HUES48 (cell line): ENCODE measurements around the gene RAB36.

Experiments used
- H3K27ac ChIP-seq: one replicate; pipeline ENCODE4 v1.7.0; 2013; ENCODE audit warnings: low read depth, low read length, inconsistent platforms
- H3K27me3 ChIP-seq: 2 replicates; pipeline ENCODE4 v1.6.1; 2013; ENCODE audit warnings: mild to moderate bottlenecking, low read length; ENCODE audit not compliant: control insufficient read depth, insufficient read depth
- H3K36me3 ChIP-seq: 2 replicates; pipeline ENCODE4 v1.6.1; 2013; ENCODE audit warnings: low read length; ENCODE audit not compliant: control insufficient read depth, insufficient read depth
- H3K4me1 ChIP-seq: 2 replicates; pipeline ENCODE4 v1.6.1; 2013; ENCODE audit warnings: mild to moderate bottlenecking, low read length; ENCODE audit not compliant: control insufficient read depth, insufficient read depth
- H3K4me3 ChIP-seq: 2 replicates; pipeline ENCODE4 v1.5.1; 2013; ENCODE audit warnings: mild to moderate bottlenecking, low read depth, low read length
- H3K9ac ChIP-seq: 2 replicates; pipeline ENCODE4 v1.6.1; 2013; ENCODE audit warnings: mild to moderate bottlenecking, low read depth, low read length, moderate library complexity
- H3K9me3 ChIP-seq: 2 replicates; pipeline ENCODE4 v1.6.1; 2013; ENCODE audit warnings: low read length; ENCODE audit not compliant: control insufficient read depth, insufficient read depth

The RAB36 gene

DNA sequence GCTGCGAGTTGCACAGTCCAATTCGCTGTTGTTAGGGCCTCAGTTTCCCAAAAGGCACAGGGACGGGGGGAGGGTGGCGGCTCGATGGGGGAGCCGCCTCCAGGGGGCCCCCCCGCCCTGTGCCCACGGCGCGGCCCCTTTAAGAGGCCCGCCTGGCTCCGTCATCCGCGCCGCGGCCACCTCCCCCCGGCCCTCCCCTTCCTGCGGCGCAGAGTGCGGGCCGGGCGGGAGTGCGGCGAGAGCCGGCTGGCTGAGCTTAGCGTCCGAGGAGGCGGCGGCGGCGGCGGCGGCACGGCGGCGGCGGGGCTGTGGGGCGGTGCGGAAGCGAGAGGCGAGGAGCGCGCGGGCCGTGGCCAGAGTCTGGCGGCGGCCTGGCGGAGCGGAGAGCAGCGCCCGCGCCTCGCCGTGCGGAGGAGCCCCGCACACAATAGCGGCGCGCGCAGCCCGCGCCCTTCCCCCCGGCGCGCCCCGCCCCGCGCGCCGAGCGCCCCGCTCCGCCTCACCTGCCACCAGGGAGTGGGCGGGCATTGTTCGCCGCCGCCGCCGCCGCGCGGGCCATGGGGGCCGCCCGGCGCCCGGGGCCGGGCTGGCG is 35.1 kb downstream of the RAB36 start, which contains the start of gene BCR:
BCR (plus strand) TSS at position 209 of the 592 bp plus-strand sequence. CDS start 452 bp downstream, outside the sequence.
- H3K27me3 ChIP-seq, result 0 out of 2 replicates have a peak, but pooled peaks cover 4% of the 10 kb centered on the region
- peak within 1 kb of the TSS; percentile 73; the same call in 1 of the 2 replicates for H3K9ac ChIP-seq
- peak within 1 kb of the TSS; percentile 80 for H3K4me3 ChIP-seq
- H3K27ac ChIP-seq, result peak within 1 kb of the TSS; percentile 63
- no peaks in the 10 kb centered on the region; the same call in 1 of the 2 replicates for H3K36me3 ChIP-seq
- peaks cover 16% of the 10 kb centered on the region for H3K9me3 ChIP-seq
- peaks cover 47% of the 10 kb centered on the region for H3K4me1 ChIP-seq

DNA sequence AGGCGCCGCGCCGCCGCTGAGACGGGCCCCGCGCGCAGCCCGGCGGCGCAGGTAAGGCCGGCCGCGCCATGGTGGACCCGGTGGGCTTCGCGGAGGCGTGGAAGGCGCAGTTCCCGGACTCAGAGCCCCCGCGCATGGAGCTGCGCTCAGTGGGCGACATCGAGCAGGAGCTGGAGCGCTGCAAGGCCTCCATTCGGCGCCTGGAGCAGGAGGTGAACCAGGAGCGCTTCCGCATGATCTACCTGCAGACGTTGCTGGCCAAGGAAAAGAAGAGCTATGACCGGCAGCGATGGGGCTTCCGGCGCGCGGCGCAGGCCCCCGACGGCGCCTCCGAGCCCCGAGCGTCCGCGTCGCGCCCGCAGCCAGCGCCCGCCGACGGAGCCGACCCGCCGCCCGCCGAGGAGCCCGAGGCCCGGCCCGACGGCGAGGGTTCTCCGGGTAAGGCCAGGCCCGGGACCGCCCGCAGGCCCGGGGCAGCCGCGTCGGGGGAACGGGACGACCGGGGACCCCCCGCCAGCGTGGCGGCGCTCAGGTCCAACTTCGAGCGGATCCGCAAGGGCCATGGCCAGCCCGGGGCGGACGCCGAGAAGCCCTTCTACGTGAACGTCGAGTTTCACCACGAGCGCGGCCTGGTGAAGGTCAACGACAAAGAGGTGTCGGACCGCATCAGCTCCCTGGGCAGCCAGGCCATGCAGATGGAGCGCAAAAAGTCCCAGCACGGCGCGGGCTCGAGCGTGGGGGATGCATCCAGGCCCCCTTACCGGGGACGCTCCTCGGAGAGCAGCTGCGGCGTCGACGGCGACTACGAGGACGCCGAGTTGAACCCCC is 35.8 kb downstream of the RAB36 start:
- H3K9ac ChIP-seq, result peak overlapping the region; percentile 73; the same call in 1 of the 2 replicates
- H3K27me3 ChIP-seq, result 0 out of 2 replicates have a peak, but pooled peaks cover 4% of the 10 kb centered on the region
- peak overlapping the region; percentile 63 for H3K27ac ChIP-seq
- peak overlapping the region; percentile 80 for H3K4me3 ChIP-seq
- peaks cover 10% of the 10 kb centered on the region for H3K9me3 ChIP-seq
- H3K4me1 ChIP-seq, result peaks cover 50% of the 10 kb centered on the region
- H3K36me3 ChIP-seq, result no peaks in the 10 kb centered on the region

DNA sequence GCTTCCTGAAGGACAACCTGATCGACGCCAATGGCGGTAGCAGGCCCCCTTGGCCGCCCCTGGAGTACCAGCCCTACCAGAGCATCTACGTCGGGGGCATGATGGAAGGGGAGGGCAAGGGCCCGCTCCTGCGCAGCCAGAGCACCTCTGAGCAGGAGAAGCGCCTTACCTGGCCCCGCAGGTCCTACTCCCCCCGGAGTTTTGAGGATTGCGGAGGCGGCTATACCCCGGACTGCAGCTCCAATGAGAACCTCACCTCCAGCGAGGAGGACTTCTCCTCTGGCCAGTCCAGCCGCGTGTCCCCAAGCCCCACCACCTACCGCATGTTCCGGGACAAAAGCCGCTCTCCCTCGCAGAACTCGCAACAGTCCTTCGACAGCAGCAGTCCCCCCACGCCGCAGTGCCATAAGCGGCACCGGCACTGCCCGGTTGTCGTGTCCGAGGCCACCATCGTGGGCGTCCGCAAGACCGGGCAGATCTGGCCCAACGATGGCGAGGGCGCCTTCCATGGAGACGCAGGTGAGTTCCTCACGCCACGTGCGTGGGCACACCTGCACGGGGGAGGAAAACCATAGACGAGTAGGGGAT is 36.5 kb downstream of the RAB36 start:
- 0 out of 2 replicates have a peak, but pooled peaks cover 5% of the 10 kb centered on the region for H3K36me3 ChIP-seq
- peaks cover 3% of the 10 kb centered on the region; the same call in 1 of the 2 replicates for H3K9me3 ChIP-seq
- peak overlapping the region; percentile 73; the same call in 1 of the 2 replicates for H3K9ac ChIP-seq
- H3K4me1 ChIP-seq, result peaks cover 54% of the 10 kb centered on the region
- 0 out of 2 replicates have a peak, but pooled peaks cover 4% of the 10 kb centered on the region for H3K27me3 ChIP-seq
- H3K4me3 ChIP-seq, result peak overlapping the region; percentile 80
- H3K27ac ChIP-seq, result no peak overlapping the region

DNA sequence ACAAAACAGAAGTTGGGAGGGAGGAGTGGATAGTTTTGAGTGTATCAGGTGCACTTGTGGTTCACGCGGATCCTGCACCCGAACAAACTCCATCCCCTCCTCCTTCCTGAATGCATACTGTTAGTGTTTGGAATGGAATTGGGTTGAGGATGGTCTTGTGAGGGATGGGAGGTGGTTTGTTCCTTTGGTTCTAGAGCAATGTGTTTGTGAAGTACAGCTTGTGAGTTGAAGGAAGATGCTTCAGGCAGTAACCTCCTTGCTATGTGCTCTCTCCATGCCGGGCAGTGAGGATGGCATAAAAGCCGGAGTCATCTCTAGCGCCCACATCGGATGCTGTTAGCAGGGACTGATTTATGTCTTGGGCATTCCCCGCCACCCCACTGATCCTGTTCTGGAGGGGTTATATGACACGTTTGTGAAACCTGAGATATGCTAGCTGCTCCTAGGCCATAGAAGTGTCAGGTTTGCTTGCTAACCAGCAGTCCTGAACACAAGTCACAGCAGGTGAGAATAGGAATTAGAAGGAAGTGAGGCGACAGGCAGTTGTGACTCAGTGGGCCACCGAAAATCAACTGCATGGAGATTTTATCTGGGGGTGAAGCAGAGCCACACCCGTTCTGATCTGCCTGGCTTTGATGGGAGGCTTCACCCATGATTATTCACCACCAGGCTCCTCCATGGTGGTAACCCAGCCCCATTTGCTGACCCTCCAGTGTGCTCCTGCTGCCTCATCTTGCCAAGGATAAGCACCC is 37.2 kb downstream of the RAB36 start:
- H3K4me1 ChIP-seq, result peaks cover 55% of the 10 kb centered on the region

DNA sequence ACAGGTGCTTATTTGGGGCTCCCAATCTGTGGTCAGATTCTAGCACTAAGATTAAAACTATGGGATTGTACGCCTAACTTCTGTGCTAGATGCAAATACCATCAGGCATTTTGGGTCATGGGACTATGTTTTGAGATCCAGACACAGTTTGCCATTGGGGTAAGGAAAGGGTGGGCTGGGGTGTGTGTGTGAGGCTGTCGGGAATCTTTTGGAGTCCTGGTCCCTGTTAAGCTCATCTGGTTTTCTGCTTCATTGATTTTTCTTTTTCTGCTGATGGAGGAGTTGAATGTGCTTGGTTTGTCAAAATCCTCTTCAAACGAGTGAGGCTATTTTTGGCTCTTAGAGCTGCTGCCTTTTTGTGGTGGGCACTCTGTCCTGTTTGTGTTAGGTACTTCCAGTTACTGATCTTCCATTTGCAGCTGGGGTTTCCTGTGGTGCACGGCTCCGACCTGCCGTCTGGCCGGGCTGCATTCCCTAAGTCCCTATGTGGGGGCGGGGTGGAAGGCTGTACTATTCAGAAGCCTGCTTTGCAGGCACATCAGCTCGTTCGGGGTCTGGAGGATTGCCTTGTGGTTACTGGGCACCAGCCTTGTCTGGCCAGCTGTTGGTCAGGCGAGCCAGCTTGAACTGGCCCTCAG is 37.9 kb downstream of the RAB36 start:
- Histone ChIP-seq H3K27me3 (0 out of 2 replicates have a peak, but pooled peaks cover 4% of the 10 kb centered on the region), H3K9ac (no peak overlapping the region; the same call in 1 of the 2 replicates), H3K27ac (peak overlapping the region; percentile 36), H3K4me1 (peaks cover 62% of the 10 kb centered on the region), H3K9me3 (no peaks in the 10 kb centered on the region), H3K36me3 (0 out of 2 replicates have a peak, but pooled peaks cover 5% of the 10 kb centered on the region), H3K4me3 (peak overlapping the region; percentile 80)

More for the DNA sequence above, 37.2 kb downstream of the RAB36 start:
- Histone ChIP-seq H3K36me3 (0 out of 2 replicates have a peak, but pooled peaks cover 5% of the 10 kb centered on the region), H3K4me3 (peak overlapping the region; percentile 80), H3K9me3 (no peaks in the 10 kb centered on the region), H3K27me3 (0 out of 2 replicates have a peak, but pooled peaks cover 4% of the 10 kb centered on the region), H3K9ac (no peak overlapping the region; the same call in 1 of the 2 replicates), H3K27ac (peak overlapping the region; percentile 36)

DNA sequence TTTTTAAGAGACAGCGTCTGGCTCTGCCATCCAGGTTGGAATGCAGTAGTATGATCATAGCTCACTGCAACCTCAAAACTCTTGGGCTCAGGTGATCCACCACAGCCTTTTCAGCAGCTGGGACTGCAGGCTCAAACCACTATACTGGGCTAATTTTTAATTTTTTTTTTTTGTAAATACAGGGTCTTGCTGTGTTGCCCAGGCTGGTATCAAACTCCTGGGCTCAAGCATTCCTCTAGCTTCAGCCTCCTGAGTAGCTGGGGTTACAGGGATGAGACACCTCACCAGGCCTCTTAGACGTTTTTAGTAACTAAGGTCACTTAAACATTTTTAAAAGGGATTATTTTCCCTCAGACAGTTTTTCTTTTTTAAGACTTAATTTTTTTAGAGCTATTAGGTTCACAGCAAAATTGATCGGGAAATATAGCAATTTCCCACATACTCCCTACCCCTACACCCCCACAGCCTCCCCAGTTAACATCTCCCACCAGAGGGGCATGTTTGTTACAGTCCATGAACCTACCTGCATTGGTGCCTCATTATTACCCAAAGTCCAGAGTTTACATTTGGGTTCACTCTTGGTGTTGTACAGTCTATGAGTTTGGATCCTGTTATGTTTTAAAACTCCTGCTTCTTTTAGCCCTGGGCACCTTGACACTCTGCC is 39.0 kb downstream of the RAB36 start:
- H3K4me3 ChIP-seq, result peak overlapping the region; percentile 80; the same call in 1 of the 2 replicates
- H3K4me1 ChIP-seq, result peaks cover 58% of the 10 kb centered on the region
- 0 out of 2 replicates have a peak, but pooled peaks cover 4% of the 10 kb centered on the region for H3K27me3 ChIP-seq
- 0 out of 2 replicates have a peak, but pooled peaks cover 5% of the 10 kb centered on the region for H3K36me3 ChIP-seq
- no peak overlapping the region for H3K9ac ChIP-seq
- no peak overlapping the region for H3K27ac ChIP-seq
- no peaks in the 10 kb centered on the region for H3K9me3 ChIP-seq

DNA sequence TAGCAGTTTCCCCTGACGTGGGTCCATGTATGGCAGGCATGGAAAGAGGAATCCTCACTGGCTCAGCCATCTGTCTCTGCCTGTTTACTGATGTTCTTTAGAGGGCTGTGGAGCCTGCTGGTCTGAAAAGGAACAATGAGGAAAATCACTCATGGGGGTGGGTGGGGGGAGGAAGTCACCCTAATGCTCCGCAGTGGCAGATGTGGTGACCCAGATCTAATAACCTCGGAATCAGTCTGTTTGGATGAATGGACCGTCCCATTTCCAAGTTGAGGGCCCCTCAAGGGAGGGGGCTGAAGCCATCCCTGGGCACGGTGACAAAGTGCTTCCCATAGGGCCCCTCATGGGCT is 39.5 kb downstream of the RAB36 start:
- Histone ChIP-seq H3K9ac (no peak overlapping the region), H3K4me1 (peaks cover 56% of the 10 kb centered on the region), H3K4me3 (no peak overlapping the region), H3K9me3 (no peaks in the 10 kb centered on the region), H3K36me3 (0 out of 2 replicates have a peak, but pooled peaks cover 5% of the 10 kb centered on the region), H3K27me3 (0 out of 2 replicates have a peak, but pooled peaks cover 4% of the 10 kb centered on the region), H3K27ac (no peak overlapping the region)

DNA sequence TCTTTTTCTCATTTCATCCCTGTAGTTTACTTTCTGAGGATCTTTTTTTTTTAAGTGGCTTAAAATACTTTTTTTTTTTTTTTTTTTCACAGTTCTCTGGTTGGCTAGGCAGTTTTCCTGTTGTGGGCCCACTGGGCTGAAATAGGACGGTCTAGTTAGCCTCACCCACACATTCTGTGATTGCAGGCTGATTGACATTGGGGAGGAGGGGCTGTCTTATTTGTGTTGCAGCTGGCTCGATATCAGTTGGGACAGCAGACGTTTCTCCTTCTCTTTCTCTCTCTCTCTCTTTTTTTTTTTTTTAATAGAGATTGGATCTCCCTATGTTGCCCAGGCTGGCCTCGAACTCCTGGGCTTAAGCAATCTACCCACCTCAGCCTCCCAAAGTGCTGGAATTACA is 41.9 kb downstream of the RAB36 start:
- Histone ChIP-seq H3K4me1 (peaks cover 56% of the 10 kb centered on the region), H3K27me3 (no peaks in the 10 kb centered on the region), H3K36me3 (peaks cover 5% of the 10 kb centered on the region; the same call in 1 of the 2 replicates), H3K9ac (no peak overlapping the region), H3K27ac (no peak overlapping the region), H3K4me3 (no peak overlapping the region), H3K9me3 (no peaks in the 10 kb centered on the region)

DNA sequence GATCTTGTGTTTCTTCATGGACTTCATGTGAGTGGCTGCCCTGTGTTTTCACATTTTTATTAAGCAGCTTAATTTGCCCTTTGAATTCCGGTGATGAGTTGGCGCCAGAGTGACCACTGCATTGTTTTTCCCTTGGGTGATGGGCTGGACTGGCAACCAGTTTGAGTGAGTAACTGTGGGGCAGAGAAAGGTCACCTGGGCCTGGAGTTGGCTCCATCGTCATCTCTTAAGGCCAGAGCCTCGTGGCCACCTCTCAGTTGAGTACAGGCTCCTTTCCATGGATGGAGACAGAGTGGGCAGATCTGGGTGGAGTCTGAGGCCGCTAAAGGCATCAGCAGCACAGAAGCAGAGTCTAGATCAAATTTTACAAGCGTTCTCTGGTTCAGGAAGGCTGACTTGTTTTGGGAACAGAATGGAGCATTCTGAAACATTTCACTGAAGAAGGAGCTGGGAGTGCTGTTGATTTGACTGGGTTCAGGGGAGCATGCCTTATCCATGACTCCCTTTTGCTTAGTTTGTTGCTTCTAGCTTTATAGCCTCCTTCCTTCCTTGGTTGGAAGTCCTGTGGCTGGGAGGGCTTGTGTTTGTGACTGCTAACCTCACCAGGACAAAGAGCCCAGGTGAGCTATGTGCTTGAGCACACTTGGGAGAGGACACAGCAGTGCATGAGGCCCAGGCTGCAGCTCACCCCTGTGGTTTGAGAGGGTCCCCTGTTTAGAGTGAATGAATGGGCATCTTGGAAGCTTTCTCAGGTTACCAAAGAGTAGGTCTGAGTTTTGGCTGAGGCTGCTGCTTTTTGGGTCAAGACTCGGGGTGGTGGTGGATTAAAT is 42.8 kb downstream of the RAB36 start:
- Histone ChIP-seq H3K36me3 (peaks cover 7% of the 10 kb centered on the region), H3K27ac (no peak overlapping the region), H3K27me3 (no peaks in the 10 kb centered on the region), H3K9ac (no peak overlapping the region), H3K9me3 (no peaks in the 10 kb centered on the region), H3K4me1 (peaks cover 53% of the 10 kb centered on the region), H3K4me3 (no peak overlapping the region)
